Dermis microvascular lymphatic vessel endothelial cell (primary cell): ENCODE measurements around the gene AATK. TPM values are rescaled to one million over a fixed set of nuclear protein-coding genes. Genes with fewer than 3 reads are reported as not detected.
"Not testable (repeated sequence)": the region's sequence is repeated elsewhere in the genome, so short reads cannot be mapped to it uniquely, and the experiment has no call there.

Source experiments
- DNase-seq, 2 donors: peaks; one replicate each; pipeline versions ENCODE4 v3.0.0 to v3.0.0-alpha.2; 2010; ENCODE audit warnings: low read depth in 2 of 2
- total RNA-seq: library from RNA; depleted of rRNA; stranded (reverse); fragments of >200 nt; gene quantifications from 2 replicates; pipeline ENCODE4 v1.2.1, GENCODE V29; 2014

AATK gene
- total RNA-seq, 1 donor from 2014 or later = 1.5 TPM

DNA sequence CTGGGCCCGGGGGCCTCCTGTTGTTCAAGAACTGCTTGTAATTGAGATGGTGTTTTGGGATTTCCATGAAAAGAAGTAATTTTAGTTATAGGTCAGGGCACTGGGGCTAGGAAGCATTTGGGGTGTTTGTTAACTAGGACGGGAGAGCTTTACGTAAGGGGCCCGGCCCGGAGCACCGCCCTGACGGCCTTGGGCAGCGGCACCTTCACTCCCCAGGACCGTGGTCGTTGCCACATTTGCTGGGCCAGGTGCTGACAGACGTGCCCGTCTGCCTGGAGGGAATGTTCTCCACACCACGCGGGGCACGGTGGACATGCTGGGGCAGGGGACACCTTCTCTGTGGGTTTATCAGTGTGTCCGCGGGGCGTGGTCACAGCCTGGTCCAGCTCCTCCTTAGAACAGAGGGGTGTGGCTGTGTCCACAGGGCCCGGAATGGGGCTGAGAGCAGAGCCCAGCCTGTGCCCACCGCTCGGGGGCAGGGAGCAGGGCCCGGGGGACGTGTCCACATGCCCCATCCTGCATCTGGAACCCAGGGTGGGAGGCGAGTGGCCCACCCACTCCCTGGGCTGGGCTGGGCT lies 73.4 kb downstream of the AATK start:
- no peak for DNase-seq

DNA sequence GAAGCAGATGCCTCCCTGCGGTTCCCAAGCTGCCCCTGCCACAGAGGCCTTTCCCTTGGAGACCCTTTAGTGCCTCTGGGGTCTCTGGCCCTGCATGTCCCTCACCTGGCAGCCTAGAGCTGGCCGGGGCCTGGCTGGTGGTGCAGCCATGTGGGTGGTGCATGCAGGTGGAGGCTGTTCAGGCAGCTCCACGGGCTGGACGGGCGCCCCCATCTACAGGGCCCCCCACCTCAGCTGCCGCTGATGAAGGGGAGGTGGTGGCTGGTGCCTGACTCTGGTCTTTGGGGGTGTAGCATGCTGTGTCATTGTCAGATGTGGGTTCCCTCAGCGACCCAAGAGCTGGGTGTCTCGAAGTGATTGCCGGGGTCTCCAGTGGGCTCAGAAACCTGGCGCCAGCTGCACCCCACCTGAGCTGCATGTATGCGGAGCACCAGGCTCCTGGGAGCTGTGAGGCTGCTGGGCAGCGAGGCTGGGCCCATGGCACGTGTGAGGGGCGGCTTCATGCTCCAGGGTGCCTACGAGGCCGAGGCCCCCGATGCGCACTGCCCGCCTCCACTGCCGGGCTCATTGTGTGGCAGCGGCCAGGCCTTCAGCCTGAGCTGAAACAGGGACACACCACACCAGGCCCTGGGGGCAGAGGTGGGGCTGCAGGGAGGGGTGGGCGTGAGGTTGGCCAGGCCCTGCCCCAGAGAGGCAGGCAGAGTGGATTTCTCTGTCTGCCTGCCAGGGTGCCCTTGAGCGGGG lies 74.1 kb downstream of the AATK start:
- no peak for DNase-seq

DNA sequence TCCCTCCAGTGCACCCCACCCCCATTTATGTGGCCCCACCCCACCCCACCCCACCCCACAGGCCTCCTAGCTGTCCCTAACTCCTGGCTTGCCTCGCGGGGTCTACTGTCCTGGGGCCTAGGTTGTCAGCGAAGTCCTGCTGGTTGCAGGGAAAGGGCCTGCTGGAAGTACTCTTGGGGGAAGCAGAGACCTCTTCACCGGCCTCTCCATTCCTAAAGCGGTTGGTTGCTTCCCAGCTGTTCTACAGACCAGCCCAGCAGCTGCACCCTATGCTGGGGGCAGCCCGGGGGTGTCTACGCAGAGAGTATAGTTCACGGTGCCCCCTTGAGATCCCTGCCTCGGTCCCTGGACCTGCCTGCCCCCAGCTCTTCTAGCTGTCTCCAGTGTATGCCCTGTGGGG lies 74.9 kb downstream of the AATK start:
- no peak for DNase-seq

DNA sequence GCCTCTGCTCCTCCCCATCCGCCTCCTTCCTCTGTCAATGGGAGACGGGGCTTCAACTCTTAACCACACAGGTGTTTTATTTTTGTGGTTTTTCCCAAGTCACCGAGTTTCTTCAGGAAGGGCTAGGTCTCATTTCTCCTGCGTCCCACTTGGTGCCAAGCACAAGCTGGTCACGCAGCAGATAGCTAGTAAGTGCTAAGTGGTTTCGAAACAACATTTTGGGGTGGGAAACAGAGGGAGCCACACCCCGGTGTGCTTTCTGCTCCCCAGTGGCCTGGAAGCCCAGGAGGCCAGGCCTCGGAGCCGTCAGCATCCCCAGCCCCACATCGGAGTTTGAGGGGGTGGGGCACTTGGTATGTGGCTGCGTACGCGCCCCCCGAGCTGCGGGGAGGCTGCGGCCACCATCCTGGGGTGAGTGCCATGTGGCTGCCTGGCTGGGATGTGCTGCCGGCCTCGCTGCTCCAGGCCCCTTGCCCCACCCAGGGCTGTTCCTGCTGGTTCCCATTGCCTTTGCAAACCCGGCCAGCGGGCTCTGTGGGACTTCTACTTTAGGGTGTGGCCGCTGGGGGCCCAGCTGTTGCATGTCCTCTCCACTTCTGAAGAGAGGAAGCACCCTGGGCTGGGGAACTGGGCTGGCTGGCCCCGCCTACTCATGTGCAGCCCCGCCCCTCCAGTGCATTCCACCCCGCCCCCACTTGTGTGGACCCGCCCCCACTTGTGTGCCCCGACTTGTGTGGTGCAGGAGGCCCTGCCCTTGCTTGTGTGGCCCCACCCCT lies 75.5 kb downstream of the AATK start:
- DNase-seq = no peak

DNA sequence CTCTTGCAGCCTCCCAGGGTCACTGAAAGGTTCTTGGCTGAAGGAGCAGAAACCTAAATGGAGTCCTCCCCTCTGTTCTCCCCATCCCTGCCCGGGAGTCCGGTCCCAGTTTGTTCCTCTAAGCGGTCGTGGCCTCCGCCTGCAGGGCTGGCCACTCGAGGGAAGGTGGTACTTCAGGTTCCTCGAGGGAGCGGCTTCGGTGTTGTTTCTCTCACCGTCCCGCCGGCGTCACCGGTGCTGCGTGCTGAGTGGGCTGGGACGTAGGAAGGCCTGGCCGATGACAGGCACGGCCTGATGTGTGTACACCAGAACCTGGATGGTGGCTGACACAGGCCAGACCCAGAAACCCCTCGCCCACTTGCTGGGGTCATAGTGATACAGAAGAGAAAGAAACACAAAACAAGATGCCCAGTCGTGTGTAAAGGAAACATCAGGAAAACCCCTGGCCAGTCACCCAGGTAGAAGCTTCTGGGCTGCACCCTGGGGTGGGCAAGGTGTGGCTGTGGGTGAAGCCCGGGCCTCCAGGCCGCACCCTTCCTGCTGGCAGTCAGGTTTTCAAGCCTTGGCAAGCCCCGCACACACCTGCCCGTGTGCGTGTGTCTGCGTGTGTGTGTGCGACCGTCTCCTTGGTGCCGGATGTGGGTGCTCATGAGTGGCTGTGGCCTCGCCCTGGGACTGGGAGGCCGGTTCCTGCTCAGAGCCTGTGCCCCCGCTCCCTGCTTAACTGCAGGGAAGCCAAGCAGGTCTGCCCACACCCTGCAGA lies 79.1 kb downstream of the AATK start:
- no peak for DNase-seq

DNA sequence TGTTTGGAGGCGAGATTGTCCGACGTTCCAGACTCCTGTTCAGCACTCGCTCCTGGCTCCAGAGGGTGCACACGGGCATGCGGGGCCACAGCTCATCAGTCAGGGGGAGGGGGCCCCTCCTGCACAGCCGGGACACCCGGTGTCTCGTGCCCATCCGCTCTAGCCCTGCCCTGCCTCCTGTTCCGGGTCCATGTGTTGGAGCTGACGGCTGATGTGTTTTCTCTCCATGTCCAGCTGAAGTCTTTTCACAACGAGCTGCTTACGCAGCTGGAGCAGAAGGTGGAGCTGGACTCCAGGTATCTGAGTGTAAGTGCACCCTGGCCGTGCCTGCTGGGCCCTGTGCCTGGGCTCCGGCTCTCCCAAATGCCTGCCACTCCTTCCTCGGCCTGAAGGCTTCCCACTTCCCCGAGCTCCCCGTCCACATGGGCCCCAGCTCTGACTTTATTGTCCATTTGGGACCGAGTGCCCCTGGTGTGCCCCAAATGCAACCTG lies 80.6 kb downstream of the AATK start:
- no peak for DNase-seq

DNA sequence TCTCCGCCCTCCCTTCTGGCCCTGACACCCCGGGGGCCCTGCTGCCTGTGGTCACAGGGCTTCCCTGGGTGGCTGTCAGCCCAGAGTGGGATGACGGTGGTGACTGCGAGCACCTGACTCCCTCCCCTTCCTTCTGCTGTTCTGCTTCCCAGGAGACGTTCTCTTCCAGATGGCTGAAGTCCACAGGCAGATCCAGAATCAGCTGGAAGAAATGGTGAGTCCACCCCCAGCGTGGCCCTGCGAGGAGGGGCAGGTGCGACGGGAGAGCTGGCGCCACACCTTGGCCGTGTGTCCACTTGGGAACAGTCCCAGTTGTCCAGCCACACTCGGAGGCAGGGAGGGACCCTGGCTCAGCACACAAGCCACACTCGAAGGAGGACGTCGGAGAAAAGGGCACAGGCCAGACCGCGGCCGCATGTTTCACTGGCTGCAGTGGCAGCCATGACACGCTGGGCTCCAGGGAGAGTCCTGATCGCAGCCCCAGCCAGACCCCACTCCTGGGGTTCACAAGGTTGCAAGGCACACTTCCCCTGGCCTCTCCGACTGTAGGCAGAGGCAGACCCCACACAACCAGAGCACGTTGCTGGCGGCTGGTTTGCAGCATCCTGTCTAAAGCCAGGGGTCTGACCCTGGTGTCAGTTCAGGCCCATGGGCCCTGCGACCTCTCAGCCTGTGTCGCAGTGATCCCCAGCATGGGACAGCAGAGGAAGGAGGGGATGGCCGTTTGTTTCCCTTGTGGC lies 81.2 kb downstream of the AATK start:
- DNase-seq = peak in 1 of 2 donors; percentile 63

DNA sequence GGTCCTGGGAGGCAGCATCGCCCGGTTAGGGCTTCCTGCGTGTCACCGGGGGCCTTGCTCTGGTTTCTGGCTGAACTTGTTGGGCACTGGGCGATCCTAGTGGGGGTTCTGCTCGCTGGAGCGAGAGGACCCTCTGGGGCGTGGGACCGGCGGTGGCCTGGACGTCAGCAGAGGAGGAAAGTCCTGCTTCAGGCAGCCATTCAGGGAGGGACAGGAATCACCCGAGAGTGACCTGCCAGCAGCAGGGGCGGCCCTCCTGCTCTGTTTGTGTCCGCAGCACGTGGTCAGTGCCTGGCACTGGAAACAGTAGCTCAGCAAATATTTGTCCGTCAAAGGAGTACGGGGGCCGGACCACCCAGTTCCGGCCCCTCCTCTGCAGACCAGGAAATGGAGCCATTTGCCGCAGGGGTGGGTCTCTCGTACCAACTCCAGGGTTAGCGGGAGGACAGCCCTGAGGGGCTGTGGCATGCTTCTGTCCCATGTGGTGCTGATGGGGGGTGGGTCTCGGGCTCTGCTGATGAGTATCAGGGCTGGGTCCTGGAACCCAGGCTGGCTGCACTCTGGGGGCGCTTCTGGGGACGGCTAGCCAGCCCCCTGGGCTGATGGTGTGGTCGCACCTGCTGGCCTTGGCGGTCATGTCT lies 82.8 kb downstream of the AATK start:
- peak; percentile 55 to 86 for DNase-seq

DNA sequence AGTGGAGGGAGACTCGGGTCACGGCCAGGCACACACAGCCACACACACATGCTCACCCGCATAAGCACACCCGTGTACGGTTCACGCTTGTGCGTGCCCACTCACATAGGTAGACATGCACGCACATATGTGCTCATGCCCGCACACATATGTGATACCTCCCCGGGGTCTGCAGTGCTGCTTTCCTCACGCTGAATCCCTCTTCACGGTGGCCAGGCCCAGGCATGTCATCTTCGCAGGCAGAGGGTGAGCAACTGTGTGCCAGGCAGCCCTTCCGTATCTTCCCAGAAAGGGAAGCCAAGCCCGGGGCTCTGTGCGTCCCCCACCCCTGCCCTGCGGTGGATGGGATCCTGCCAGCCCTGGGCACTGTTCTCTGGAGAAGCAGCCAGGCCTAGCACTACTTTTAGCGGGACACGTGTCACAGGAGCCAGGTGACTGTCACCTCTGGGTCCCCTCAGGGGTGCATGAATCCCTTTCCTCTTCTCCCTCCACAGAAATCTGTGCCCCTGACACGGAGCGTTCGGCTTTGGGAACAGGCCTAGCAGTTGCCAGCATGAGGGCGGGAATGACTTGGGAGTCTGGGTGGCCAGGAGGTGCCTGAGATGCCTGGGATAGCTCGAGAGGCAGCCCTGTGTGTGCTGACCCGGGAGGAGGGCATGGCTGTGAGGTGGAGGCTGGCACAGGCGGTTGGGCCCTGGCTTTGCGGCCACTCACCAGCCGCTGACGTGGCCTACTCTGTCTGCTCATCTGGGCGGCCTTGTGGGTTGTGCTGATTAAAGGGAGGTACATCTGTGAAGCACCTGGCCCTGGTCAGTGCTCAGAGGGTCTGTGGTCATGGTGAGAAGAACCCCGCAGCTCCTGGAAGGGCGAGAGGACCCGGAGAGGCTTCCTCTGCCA lies 83.6 kb downstream of the AATK start:
- DNase-seq = peak in 1 of 2 donors; percentile 23

DNA sequence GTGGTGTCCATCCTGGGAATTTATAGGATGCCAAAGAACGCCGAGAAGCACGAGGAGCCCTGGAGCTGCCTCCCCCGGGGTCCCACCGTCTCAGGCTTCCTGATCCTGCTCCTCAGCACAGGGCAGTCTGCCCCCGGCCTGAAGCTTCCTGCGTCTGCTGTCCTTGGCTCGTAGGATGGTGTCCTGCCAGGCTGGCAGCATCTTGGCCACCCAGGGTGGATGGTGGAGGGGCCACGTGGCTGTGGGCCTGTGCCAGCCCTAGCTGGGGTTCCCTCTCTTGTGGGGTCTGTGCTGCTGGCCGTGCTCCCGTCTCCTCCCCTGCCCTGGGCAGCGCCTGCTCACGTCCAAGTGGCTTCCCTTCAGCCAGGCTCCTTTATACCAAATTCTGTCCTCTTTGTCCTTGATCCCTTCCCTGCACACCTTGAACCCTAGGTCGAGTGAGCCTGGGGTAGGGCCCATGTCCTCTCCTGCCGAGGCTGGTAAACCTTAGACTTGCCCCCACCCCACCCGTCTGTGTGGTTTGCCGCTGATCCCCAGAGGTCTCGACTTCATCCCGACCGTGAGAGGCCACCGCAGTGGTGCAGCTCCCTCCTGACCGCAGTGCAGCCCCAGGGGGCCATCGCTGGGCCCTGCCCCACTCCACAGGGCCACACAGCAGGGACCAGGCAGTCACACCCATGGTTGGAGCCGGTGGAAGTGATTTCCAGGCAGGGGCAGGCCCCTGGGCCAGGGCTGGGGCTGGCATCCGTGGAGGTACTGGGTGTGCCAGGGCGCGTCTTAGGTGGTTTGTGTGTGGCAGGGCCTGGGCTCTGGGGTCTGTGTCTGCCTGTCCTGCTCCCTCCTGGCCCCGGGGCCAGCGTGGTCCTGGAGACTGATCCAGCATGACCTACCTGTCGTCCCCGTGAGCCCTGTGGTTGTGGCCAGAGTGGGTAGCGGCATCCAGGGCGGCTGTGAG lies 84.5 kb downstream of the AATK start:
- no peak for DNase-seq

DNA sequence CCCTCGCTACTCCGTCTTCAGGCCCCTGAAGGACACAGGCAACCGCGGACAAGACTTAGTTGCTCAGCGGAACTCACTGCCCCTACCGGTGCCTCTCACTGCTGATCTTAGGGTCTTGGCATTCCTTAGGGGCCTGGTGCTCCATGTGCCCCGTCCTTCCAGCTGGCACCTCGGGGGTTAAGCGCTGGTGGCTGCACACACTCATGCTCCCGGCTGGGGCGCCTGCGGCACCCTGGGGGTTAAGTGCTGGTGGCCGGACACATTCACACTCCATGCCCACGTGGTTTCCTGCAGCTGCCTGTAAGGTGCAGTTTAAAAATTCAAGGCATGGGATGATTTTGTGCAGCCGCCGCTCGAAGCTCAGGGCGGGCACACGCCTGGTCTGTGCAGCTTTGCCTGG lies 86.0 kb downstream of the AATK start:
- DNase-seq = no peak

DNA sequence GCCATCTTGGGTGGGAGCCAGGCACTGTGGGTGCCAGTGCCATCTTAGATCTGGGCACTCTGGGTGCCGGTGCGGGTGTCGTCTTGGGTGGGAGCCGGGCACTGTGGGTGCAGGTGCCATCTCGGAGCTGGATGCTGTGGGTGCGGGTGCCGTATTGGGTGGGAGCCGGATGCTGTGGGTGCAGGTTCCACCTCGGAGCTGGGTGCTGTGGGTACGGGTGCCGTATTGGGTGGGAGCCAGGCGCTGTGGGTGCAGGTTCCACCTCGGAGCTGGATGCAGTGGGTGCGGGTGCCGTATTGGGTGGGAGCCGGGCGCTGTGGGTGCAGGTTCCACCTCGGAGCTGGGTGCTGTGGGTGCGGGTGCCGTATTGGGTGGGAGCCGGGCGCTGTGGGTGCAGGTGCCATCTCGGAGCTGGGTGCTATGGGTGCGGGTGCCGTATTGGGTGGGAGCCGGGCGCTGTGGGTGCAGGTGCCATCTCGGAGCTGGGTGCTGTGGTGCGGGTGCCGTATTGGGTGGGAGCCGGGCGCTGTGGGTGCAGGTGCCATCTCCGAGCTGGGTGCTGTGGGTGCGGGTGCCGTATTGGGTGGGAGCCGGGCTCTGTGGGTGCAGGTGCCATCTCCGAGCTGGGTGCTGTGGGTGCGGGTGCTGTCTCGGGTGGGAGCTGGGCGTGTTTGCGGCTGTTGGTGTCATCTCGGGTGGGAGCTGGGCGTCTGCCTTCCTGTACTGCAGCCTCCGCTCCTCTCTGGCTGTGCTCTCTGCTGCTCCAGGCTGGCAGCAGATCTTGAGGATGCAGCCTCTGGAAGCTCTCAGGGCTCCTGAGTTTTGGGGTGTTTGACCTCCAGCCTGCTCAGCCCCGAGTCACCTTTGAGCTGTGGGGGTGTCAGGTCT lies 87.8 kb downstream of the AATK start:
- not testable (repeated sequence) for DNase-seq

DNA sequence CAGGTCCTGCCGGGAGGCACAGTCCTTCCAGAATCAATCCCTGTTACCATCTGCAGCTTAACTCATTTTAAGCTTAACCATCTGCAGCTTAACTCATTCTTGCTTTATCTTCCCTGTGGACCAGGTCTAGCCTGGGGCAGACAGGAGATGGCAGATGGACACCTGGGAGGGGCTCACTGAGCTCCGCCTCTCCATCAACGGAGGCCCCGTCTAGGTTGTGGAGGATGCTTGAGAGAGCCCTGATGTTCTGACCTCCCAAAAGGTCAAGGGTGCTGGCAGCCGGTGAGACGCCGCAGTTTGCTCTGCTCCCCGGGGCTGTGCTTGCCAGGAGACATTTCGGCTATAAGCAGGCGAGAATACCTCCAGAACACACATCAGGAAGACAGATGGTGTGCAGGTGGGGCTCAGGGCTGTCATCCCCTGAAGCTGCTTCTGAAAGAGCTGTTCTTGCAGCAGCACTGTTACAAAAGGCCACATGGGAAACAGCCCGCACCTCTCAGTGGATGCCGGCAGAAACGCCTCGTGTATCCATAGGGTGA lies 89.8 kb downstream of the AATK start:
- DNase-seq = no peak

DNA sequence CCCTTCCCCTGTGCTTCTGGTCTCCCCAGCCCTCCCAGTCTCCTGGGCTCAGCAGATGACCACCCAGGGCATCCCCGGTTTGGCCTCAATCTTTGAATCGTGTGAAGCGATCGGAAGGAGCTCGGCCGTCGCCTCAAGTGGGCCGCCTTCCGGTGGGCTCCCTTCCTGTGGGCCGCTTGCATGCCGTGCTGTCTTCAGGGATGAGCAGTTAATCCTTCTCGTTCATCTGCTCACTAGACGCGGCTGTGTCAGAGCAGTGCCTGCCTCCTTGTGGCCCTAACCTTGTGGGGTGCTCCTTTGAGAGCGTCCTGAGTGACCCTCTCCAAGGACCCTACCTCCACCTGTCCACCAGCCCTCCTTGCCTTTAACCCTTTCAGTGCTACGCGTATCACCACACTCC lies 90.7 kb downstream of the AATK start:
- DNase-seq = no peak

DNA sequence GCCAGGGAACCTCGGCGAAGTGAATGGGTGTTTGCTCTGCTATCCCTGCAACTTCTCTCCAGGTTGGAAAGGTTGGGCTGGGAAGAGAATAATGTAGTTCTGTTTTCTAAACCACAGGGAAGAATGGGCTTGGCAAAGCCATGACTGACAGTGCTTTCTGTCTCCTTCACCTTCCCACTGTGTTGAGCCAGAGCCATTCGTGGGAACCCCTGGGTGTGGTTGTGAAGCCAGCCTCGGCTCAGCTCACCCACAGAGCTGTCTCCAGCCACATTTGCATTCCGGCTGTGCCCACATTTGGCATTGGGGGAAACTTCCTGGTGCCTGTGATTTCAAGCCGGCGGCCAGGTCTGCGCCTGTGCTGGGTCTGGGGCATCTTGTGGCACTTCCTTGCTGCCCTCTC lies 91.1 kb downstream of the AATK start:
- DNase-seq = no peak

DNA sequence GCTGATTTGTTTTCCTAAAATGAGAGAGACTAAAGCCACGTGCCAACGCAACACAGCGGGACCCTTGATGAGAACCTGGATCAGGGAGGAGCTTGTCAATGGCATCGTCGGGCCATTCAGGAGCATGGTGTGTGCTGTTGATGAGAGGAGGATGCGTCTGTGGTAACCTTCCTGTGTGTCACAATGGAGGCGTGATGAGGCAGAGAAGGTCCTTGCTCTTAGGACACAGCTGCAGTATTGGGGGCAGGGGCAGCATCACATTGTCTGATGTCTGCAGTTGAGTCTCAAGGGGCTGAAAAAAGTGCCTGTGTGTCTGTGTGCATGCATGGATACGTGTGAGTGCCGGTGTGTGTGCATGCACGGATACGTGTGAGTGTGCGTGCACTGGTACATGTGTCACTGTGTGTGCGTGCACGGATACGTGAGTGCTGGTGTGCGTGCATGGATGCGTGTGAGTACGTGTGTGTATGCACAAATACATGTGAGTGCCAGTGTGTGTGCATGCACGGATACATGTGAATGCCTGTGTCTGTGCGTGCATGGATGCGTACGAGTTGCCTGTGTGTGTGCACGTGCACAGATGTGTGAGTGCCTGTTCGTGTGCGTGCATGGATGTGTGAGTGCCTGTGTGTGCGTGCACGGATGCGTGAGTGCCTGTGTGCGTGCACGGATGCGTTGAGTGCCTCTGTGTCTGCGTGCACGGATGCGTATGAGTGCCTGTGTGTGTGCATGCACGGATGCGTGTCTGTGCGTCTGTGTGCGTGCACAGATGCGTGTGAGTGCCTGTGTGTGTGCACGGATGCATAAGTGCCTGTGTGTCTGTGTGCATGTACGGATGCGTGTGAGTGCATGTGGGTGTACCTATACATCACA lies 91.8 kb downstream of the AATK start:
- no peak for DNase-seq
